DND-41 (cell line): ENCODE measurements around the gene FAM47A.

Experiments
- ATAC-seq: fragments of 200-7000 bp; cut with Tn5 transposase; 3 replicates; pipeline ENCODE4 v1.9.1; 2021; ENCODE audit warnings: low read depth; ENCODE audit not compliant: insufficient read depth
- DNase-seq: peaks from one replicate; pipeline ENCODE4 v3.0.0-alpha.2; 2020
- H2AFZ ChIP-seq: 2 replicates; pipeline ENCODE4 v1.6.0; 2012; ENCODE audit warnings: low read depth, low read length
- H3K27ac ChIP-seq: 2 replicates; pipeline ENCODE4 v1.5.1; 2012; ENCODE audit warnings: low read length, inconsistent platforms
- H3K27me3 ChIP-seq: fragments of 200-600 bp; sonication (generic); 2 replicates; pipeline ENCODE4 v1.6.0; 2012; ENCODE audit warnings: low read length, mild to moderate bottlenecking, inconsistent platforms; ENCODE audit not compliant: insufficient read depth, poor library complexity
- H3K36me3 ChIP-seq: 2 replicates; pipeline ENCODE4 v1.5.1; 2012; ENCODE audit warnings: low read length, inconsistent platforms; ENCODE audit not compliant: insufficient read depth
- H3K4me1 ChIP-seq: 2 replicates; pipeline ENCODE4 v1.5.1; 2012; ENCODE audit warnings: mild to moderate bottlenecking, low read length; ENCODE audit not compliant: insufficient read depth
- H3K4me2 ChIP-seq: 2 replicates; pipeline ENCODE4 v1.6.0; 2012; ENCODE audit warnings: mild to moderate bottlenecking, moderate library complexity, low read length, inconsistent platforms; ENCODE audit not compliant: insufficient read depth
- H3K4me3 ChIP-seq, 2 experiments: fragments of 200-600 bp in 1 of 2; shearing (Covaris generic) in 1 of 2; 2 replicates each; pipeline ENCODE4 v1.5.1; 2012 to 2016; ENCODE audit warnings: inconsistent platforms in 2 of 2, low read length in 2 of 2, mild to moderate bottlenecking in 2 of 2, low read depth in 1 of 2, moderate library complexity in 1 of 2
- H3K79me2 ChIP-seq: 2 replicates; pipeline ENCODE4 v1.6.0; 2012; ENCODE audit warnings: low read length, inconsistent platforms; ENCODE audit not compliant: insufficient read depth
- H3K9ac ChIP-seq: 2 replicates; pipeline ENCODE4 v1.6.0; 2012; ENCODE audit warnings: low read depth, mild to moderate bottlenecking, inconsistent platforms, low read length, moderate library complexity
- H3K9me3 ChIP-seq: 2 replicates; pipeline ENCODE4 v1.5.1; 2012; ENCODE audit warnings: low read length, moderate library complexity, mild to moderate bottlenecking, inconsistent platforms; ENCODE audit not compliant: insufficient read depth, severe bottlenecking
- H4K20me1 ChIP-seq: 2 replicates; pipeline ENCODE4 v1.6.0; 2012; ENCODE audit warnings: low read length; ENCODE audit not compliant: insufficient read depth
- CTCF ChIP-seq: IDR thresholded peaks from 2 replicates; pipeline ENCODE4 v1.5.1; 2012; ENCODE audit warnings: borderline replicate concordance, low read length, moderate library complexity, mild to moderate bottlenecking; ENCODE audit not compliant: poor library complexity, severe bottlenecking; ENCODE audit errors: extremely low read depth
- EZH2 ChIP-seq: IDR thresholded peaks from 3 replicates; pipeline ENCODE4 v1.6.1; 2012; ENCODE audit warnings: borderline replicate concordance, low read depth, mild to moderate bottlenecking, moderate library complexity, low read length, inconsistent platforms; ENCODE audit not compliant: severe bottlenecking

The FAM47A gene

DNA sequence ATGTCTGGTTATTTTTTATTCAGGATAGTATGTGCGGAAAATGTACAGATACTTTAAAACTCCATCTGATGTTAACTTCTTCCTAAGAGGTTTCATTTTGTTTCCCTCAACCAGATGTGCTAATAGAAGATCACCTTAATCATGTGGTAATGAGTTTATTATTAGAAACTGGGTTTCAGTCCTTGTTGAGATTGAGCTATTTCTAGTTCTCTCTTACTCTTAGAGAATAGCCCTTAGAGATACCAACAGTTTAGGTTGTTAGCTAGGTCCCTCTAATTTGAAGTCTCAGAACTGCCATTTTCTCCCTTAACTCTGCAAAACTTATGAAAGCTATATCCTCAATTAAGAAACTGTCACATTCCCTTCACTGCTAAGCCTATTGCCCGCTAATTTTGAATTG lies 13.0 kb downstream of the FAM47A start:
- Histone ChIP-seq H3K9ac (no peak overlapping the region), H3K79me2 (no peaks in the 10 kb centered on the region), H3K9me3 (no peaks in the 10 kb centered on the region), H4K20me1 (no peaks in the 10 kb centered on the region), H3K4me2 (no peak overlapping the region), H3K4me1 (no peaks in the 10 kb centered on the region), H3K27me3 (no peaks in the 10 kb centered on the region), H3K27ac (no peak overlapping the region), H3K36me3 (no peaks in the 10 kb centered on the region), H3K4me3 (no peak overlapping the region), H2AFZ (no peak overlapping the region)
- TF ChIP-seq EZH2 = no peak
- no peak for TF ChIP-seq CTCF
- ATAC-seq (no peak), DNase-seq (no peak)

GRCh38 chrX:34112459-34112858 lies 19.7 kb downstream of the FAM47A start:
- Histone ChIP-seq H3K9me3 (no peaks in the 10 kb centered on the region), H2AFZ (no peak overlapping the region), H3K4me2 (no peak overlapping the region), H3K27ac (no peak overlapping the region), H3K27me3 (no peaks in the 10 kb centered on the region), H3K79me2 (no peaks in the 10 kb centered on the region), H4K20me1 (no peaks in the 10 kb centered on the region), H3K36me3 (no peaks in the 10 kb centered on the region), H3K4me1 (no peaks in the 10 kb centered on the region), H3K4me3 (no peak overlapping the region), H3K9ac (no peak overlapping the region)
- DNase-seq = no peak
- no peak for ATAC-seq
- no peak for TF ChIP-seq EZH2
- TF ChIP-seq CTCF = no peak
